Measurements from ENCODE around the gene ST6GALNAC3.

- TF ChIP-seq CTCF (conservative IDR thresholded peaks at IDR 0.05; ENCODE audit: low read length): no peak
- TF ChIP-seq EZH2phosphoT487 (IDR thresholded peaks at IDR 0.05; ENCODE audit: borderline replicate concordance, low read depth, low read length): no peak
Observed at GRCh38 chr1:76038287-76039004, 36.1 kb upstream of the ST6GALNAC3 start.

Data from OCI-LY7 (cell line).